WTC11 (cell line): Measurements from ENCODE around the gene KIF17.

Source experiments
- JUN ChIP-seq: sonication (generic); formaldehyde crosslinking; IDR thresholded peaks from 2 replicates; pipeline ENCODE4 v1.8.0; 2023; ENCODE audit warnings: mild to moderate bottlenecking, missing genetic modification reagents
- TF ChIP-seq, protein P1 (sequence below): fragments of 200-600 bp; IDR thresholded peaks from 2 replicates; pipeline ENCODE4 v1.8.0; 2022; ENCODE audit warnings: antibody characterized with exemption

DNA sequence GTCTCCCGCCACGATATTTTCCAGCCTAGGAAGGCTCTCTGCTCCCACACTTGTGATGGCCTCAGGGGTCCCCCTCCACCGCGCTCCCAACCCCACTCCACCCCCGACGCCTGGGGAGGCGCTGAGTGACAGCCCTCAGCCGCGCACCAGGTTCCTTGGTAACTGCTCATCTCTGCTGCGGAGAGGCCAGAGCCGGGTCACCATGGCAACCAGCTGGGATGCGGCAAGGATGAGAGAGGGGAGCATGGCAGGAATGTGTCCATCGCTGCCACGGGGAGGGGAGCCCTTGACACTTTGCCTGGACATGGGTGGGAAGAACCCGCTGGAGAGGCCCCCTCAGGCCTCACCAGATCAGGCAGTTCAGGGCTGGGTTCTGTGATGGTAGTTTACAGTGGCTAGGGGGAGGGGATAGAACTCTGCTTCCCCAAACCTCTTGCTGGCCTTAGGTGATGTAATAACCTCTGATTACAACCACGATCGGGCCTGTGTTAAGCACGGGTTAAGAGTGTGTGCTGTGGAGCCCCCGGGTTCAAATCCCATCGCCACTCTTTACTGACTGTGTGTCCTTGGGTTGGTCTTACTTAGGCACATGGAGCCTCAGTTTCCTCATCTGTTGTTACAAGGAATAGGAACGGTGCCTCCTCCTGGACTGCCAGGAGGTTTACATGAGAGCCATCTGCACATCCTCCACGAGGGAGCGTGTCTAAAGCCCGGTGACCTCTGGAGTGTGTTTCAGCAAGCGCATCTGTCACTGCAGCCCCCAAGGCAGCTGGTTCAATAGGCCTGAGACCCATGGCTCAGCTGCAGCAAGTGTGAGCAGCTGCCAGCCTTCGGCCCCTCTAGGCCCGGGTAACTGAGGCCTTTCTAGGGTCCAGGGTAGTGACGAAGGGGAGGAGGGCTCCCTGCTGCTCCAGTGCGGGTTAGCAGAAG is 6.3 kb downstream of the KIF17 start:
- no peak for TF ChIP-seq JUN (CRISPR knock-in tag)
- TF ChIP-seq, protein P1, sequence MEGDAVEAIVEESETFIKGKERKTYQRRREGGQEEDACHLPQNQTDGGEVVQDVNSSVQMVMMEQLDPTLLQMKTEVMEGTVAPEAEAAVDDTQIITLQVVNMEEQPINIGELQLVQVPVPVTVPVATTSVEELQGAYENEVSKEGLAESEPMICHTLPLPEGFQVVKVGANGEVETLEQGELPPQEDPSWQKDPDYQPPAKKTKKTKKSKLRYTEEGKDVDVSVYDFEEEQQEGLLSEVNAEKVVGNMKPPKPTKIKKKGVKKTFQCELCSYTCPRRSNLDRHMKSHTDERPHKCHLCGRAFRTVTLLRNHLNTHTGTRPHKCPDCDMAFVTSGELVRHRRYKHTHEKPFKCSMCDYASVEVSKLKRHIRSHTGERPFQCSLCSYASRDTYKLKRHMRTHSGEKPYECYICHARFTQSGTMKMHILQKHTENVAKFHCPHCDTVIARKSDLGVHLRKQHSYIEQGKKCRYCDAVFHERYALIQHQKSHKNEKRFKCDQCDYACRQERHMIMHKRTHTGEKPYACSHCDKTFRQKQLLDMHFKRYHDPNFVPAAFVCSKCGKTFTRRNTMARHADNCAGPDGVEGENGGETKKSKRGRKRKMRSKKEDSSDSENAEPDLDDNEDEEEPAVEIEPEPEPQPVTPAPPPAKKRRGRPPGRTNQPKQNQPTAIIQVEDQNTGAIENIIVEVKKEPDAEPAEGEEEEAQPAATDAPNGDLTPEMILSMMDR, result no peak
